ENCODE measurements around the gene UIMC1.

DNA sequence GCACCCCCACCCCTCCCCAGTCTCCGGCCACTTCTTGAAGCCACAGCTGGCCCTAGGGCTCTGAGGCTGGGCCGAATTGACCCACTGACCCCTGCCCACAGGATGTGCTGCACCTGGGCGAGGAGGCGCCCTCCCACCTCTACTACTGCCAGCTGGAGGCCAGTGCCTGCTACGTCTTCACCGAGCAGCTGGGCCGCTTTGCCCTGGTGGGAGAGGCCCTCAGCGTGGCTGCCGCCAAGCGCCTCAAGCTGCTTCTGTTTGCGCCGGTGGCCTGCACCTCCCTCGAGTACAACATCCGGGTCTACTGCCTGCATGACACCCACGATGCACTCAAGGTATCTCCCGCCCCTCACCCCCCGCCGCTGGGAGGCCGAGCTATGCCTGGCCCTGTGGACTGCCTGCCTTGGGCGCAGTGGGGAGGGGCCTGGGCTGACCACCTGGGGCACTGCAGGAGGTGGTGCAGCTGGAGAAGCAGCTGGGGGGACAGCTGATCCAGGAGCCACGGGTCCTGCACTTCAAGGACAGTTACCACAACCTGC, 128.7 kb downstream of the UIMC1 start:
- no peak for TF ChIP-seq GATA2 (IDR thresholded peaks at IDR 0.05; ENCODE audit: low read depth, low read length)
- no peak for TF ChIP-seq GATA3 (IDR thresholded peaks at IDR 0.05; ENCODE audit: low read depth, low read length)
